ENCODE measurements around the gene MCM7.
"Not testable (repeated sequence)": the region's sequence is repeated elsewhere in the genome, so short reads cannot be mapped to it uniquely, and the experiment has no call there.

Gene MCM7

DNA sequence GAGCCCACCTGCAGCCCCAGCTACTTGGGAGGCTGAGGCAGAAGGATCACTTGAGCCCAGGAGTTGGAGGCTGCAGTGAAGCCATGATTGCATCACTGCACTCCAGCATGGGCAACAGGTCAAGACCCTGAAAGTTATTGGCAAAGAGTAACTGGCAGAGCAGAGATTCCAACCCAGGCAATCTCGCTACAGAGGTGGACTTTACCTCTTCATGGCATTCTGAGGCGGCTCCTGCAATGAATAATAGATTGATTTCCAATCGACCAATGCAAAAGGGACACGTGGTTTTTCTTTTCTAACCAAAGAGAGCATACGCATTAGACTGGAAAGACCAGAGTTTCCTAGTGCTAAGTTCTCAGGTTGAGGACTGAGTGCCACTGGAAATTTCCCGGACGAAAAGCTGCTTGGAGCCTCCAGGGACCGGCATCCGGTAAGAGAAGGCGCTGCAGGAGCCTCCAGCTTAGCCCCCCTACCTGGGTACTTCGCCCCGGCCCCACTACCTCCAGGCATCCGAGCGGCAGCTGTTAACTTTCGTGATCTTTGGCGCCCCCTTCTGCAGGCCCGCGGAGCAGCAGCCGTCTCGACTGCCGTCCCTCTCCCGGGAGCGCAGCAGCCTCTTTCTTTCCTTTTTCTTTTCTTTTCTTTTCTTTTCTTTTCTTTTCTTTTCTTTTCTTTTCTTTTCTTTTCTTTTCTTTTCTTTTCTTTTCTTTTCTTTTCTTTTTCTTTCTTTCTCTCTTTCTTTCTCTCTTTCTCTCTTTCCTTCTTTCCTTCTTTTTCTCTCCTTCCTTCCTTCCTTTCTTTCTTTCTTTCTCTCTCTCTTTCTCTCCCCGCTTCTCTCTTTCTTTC lies 29.6 kb upstream of the MCM7 start:
- H3K4me1 ChIP-seq: peaks cover 0 to 26% (median 12%) of the 10 kb centered on the region in 4 donors
- H3K36me3 ChIP-seq: no peaks in the 10 kb centered on the region
- TF ChIP-seq, protein P1, sequence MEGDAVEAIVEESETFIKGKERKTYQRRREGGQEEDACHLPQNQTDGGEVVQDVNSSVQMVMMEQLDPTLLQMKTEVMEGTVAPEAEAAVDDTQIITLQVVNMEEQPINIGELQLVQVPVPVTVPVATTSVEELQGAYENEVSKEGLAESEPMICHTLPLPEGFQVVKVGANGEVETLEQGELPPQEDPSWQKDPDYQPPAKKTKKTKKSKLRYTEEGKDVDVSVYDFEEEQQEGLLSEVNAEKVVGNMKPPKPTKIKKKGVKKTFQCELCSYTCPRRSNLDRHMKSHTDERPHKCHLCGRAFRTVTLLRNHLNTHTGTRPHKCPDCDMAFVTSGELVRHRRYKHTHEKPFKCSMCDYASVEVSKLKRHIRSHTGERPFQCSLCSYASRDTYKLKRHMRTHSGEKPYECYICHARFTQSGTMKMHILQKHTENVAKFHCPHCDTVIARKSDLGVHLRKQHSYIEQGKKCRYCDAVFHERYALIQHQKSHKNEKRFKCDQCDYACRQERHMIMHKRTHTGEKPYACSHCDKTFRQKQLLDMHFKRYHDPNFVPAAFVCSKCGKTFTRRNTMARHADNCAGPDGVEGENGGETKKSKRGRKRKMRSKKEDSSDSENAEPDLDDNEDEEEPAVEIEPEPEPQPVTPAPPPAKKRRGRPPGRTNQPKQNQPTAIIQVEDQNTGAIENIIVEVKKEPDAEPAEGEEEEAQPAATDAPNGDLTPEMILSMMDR (IDR thresholded peaks at IDR 0.05): peak; percentile 80 to 89
- intact Hi-C loops (cut with DNase I; ENCODE audit: low total_unique reads): no loop called here
- peak; percentile 72 to 86 for DNase-seq
- H3K4me3 ChIP-seq: peak overlapping the region in 1 of 2 donors; percentile 19
- H3K9me3 ChIP-seq: no peaks in the 10 kb centered on the region
- H3K27ac ChIP-seq: no peak overlapping the region
- no peaks in the 10 kb centered on the region for H3K27me3 ChIP-seq

DNA sequence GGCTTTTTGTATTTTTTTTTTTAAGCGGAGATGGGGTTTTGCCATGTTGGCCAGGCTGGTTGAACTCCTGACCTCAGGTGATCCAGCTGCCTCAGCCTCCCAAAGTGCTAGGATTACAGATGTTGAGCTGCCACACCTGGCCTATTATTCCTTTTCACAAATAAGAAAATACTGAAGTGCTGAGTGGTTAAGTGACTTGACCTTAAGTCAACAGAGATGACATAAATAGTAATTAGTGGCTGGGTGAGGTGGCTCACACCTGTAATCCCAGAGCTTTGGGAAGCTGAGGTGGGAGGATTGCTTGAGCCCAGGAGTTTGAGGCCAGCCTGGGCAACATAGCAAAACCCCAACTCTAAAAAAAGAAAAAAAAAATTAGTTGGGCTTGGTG lies 29.0 kb upstream of the MCM7 start:
- H3K27ac ChIP-seq; intact Hi-C loops (cut with DNase I; ENCODE audit: low total_unique reads): not testable (repeated sequence)

DNA sequence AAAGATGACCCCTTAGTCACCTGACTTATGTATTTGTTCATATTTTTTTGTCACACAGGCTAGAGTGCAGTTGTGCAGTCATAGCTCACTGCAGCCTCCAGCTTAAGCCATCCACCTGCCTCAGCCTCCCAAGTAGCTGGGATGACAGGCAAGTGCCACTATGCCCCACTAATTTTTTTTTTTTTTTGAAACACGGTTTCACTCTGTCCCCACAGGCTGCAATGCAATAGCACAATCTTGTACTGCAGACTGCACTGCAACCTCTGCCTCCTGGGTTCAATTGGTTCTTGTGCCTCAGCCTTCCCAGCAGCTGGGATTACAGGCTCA lies 27.4 kb upstream of the MCM7 start:
- intact Hi-C loops (cut with DNase I; ENCODE audit: low total_unique reads): no loop called here
- H3K4me1 ChIP-seq: peaks cover 0 to 31% (median 15%) of the 10 kb centered on the region in 4 donors
- peak overlapping the region in 1 of 2 donors; percentile 87 for H3K27ac ChIP-seq
- peaks cover 0 to 11% (median 2%) of the 10 kb centered on the region in 3 donors for H3K36me3 ChIP-seq
- H3K4me3 ChIP-seq: peak overlapping the region in 1 of 2 donors; percentile 88
- TF ChIP-seq, protein P1 (IDR thresholded peaks at IDR 0.05): no peak
- no peaks in the 10 kb centered on the region for H3K27me3 ChIP-seq
- DNase-seq: no peak
- no peaks in the 10 kb centered on the region for H3K9me3 ChIP-seq

More for the DNA sequence above, 29.0 kb upstream of the MCM7 start:
- not testable (repeated sequence) for DNase-seq, H3K9me3 ChIP-seq, H3K4me3 ChIP-seq, H3K27me3 ChIP-seq, H3K36me3 ChIP-seq
- H3K4me1 ChIP-seq: peaks cover 0 to 31% (median 15%) of the 10 kb centered on the region in 4 donors

DNA sequence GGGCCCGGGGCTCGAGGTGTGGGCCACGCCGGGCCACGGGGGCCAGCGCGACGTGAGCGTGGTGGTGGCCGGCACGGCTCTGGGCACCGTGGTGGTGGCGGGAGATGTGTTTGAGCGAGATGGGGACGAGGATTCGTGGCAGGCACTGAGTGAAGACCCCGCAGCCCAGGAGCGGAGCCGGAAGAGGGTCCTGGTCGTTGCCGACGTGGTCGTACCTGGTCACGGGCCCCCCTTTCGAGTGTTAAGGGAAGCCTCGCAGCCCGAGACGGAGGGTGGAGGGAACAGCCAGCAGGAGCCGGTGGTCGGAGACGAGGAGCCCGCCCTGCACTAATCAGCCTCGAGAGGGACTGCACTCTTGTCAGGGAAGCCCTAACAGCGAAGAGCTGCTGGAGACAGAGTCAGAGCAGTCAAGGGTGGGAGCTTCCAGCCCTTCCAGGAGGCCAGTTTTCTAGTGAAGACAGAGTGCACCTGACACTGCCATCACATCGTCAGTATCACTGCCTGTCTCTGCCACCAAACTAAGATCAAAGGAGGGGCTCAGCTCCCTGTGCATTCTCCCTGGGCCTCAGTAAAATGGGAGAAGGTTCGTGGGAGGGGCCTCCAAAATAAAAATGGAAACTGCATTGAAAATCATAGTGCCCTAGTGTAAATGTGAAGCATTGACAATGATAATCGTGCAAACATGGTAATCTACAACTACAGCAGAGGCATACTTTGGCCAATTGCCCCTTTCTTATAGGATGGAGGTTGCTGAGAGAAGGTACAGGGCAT lies 26.9 kb upstream of the MCM7 start:
- intact Hi-C loops (cut with DNase I; ENCODE audit: low total_unique reads): loop anchor here (2.0 kb wide), 1 partner anchor 27 kb away; the partner anchor contains the start of genes AP4M1 and MCM7
- peaks cover 0 to 16% (median 4%) of the 10 kb centered on the region in 3 donors for H3K36me3 ChIP-seq
- no peaks in the 10 kb centered on the region for H3K9me3 ChIP-seq
- no peak for DNase-seq
- peak overlapping the region; percentile 82 to 87 for H3K27ac ChIP-seq
- no peaks in the 10 kb centered on the region for H3K27me3 ChIP-seq
- TF ChIP-seq, protein P1 (IDR thresholded peaks at IDR 0.05): no peak
- peak overlapping the region; percentile 68 to 88 for H3K4me3 ChIP-seq
- H3K4me1 ChIP-seq: peaks cover 0 to 31% (median 15%) of the 10 kb centered on the region in 4 donors

DNA sequence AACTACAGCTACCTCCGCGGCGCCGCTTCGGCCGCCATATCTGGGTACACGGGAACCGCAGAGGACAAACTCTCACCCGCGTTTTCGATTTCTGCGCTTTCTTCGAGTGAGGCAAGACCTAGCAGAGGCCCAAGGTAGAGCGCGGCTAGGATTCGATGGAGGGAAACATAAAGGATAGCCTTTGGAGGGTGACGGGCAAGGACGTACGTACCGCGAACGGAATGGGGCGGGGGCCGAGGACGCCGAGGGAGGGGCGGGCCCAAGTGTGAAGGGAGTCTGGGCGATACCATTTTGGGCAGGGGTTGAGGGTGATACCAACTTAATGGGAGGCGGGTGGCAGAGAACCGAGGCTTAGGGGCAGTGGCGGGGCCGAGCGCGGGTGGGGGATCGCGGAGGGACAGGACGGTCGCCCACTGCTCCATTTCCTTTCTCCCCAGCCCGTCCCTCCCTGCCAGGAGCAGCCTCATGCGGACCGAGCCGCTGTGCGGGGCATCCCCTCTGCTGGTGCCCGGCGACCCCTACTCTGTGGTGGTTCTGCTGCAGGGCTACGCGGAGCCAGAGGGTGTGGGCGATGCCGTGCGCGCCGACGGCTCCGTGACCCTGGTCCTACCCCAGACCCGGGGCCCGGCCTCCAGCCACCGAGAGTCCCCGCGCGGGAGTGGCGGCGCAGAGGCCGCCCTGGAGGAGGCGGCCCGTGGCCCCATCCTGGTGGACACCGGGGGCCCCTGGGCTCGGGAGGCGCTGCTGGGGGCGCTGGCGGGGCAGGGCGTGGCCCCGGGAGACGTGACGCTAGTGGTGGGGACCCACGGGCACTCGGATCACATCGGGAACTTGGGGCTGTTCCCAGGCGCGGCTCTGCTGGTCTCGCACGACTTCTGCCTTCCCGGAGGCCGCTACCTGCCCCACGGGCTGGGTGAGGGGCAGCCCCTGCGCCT lies 26.0 kb upstream of the MCM7 start, which contains the start of gene MBLAC1:
MBLAC1 (plus strand) TSS at position 37 of the 935 bp plus-strand sequence; CDS start at position 466, 429 bp downstream.
- intact Hi-C loops (cut with DNase I; ENCODE audit: low total_unique reads): loop anchor here (2.0 kb wide), 1 partner anchor 26 kb away; the partner anchor contains the start of genes AP4M1 and MCM7
- Histone ChIP-seq H3K9me3 (no peaks in the 10 kb centered on the region), H3K4me1 (peaks cover 0 to 34% (median 15%) of the 10 kb centered on the region in 4 donors), H3K4me3 (peak within 1 kb of the TSS; percentile 68 to 88), H3K27me3 (no peaks in the 10 kb centered on the region), H3K36me3 (peaks cover 0 to 25% (median 4%) of the 10 kb centered on the region in 3 donors), H3K27ac (peak within 1 kb of the TSS; percentile 82 to 87)
- DNase-seq: peak; percentile 86 to 93
- TF ChIP-seq, protein P1 (IDR thresholded peaks at IDR 0.05): peak in 1 of 2 experiments; percentile 2
